Mucosa of descending colon (tissue), 3 donors: ENCODE results near the gene OPCML. TPM values are rescaled to one million over a fixed set of nuclear protein-coding genes. Genes with fewer than 3 reads are reported as not detected.

ENCODE experiments used
- ATAC-seq: fragments of 200-7000 bp; cut with Tn5 transposase; one replicate; pipeline ENCODE4 v1.9.1; 2020; ENCODE audit warnings: mild to moderate bottlenecking, moderate library complexity
- DNase-seq, 3 donors: peaks; one replicate each; pipeline ENCODE4 v3.0.0-alpha.2; 2020
- H3K36me3 ChIP-seq: fragments of 200-600 bp; one replicate; pipeline ENCODE4 v1.8.0; 2021; ENCODE audit warnings: low read depth, mild to moderate bottlenecking
- H3K4me1 ChIP-seq: fragments of 200-600 bp; one replicate; pipeline ENCODE4 v1.8.0; 2021; ENCODE audit warnings: low read depth, mild to moderate bottlenecking
- H3K4me3 ChIP-seq: fragments of 200-600 bp; one replicate; pipeline ENCODE4 v1.8.0; 2021; ENCODE audit warnings: mild to moderate bottlenecking
- H3K9me3 ChIP-seq: fragments of 200-600 bp; one replicate; pipeline ENCODE4 v1.8.0; 2021; ENCODE audit warnings: mild to moderate bottlenecking
- CTCF ChIP-seq: fragments of 200-600 bp; IDR thresholded peaks from one replicate; pipeline ENCODE4 v1.8.0; 2022; ENCODE audit warnings: antibody characterized with exemption, mild to moderate bottlenecking
- intact Hi-C, 2 donors: fragments of 100-400 bp; cut with DNase I in 1 of 2; cut with micrococcal nuclease in 1 of 2; formaldehyde crosslinking; loops; one replicate each; pipeline versions ENCODE4 v1.11.0 to v1.11.1; 2022; cut with DNase I, micrococcal nuclease
- total RNA-seq, 3 donors: library from RNA; stranded (reverse); fragmentation: NEBNext Ultra II Directional in 2 of 3; extraction: Animal tissue kit (Norgen Biotek cat#: 25700) in 2 of 3; gene quantifications; one replicate each; pipeline versions ENCODE4 v1.2.1 to v1.2.4, GENCODE V29; 2021 to 2023
- donor health status: DM: no; HTN: no; CAD: no; lungs with moderate emphysema.
- donor health status: DM: no; HTN: no; CAD: no.
- donor health status: DM: no; HTN: yes; CAD: no.

Gene OPCML
- total RNA-seq, 3 donors from 2014 or later: 0.10 to 0.47 TPM; not detected in 1

- Histone ChIP-seq H3K4me3 (no peak overlapping the region), H3K36me3 (no peaks in the 10 kb centered on the region), H3K4me1 (no peaks in the 10 kb centered on the region), H3K9me3 (no peaks in the 10 kb centered on the region)
- intact Hi-C loops: no loop called here
- no peak for TF ChIP-seq CTCF
- no peak for ATAC-seq
- no peak for DNase-seq
These were observed 90.2 kb downstream of the OPCML start for GRCh38 chr11:133441964-133442660.

- Histone ChIP-seq H3K4me3 (no peak overlapping the region), H3K9me3 (no peaks in the 10 kb centered on the region), H3K4me1 (no peaks in the 10 kb centered on the region), H3K36me3 (no peaks in the 10 kb centered on the region)
- intact Hi-C loops: no loop called here
- ATAC-seq (no peak), DNase-seq (no peak)
- no peak for TF ChIP-seq CTCF
These were observed 106.3 kb downstream of the OPCML start for GRCh38 chr11:133425992-133426391.

- no peak for TF ChIP-seq CTCF
- intact Hi-C loops: no loop called here
- no peaks in the 10 kb centered on the region for H3K4me1 ChIP-seq
- DNase-seq (no peak), ATAC-seq (no peak)
- H3K4me3 ChIP-seq: no peak overlapping the region
- no peaks in the 10 kb centered on the region for H3K9me3 ChIP-seq
- H3K36me3 ChIP-seq: no peaks in the 10 kb centered on the region
These were observed 107.1 kb downstream of the OPCML start for GRCh38 chr11:133425245-133425644.

GRCh38 chr11:133418218-133418617 is 114.1 kb downstream of the OPCML start:
- TF ChIP-seq CTCF: no peak
- H3K36me3 ChIP-seq: no peaks in the 10 kb centered on the region
- intact Hi-C loops: no loop called here
- no peak for ATAC-seq
- DNase-seq: no peak
- H3K9me3 ChIP-seq: no peaks in the 10 kb centered on the region
- H3K4me1 ChIP-seq: no peaks in the 10 kb centered on the region
- H3K4me3 ChIP-seq: no peak overlapping the region

GRCh38 chr11:133414506-133414905 is 117.8 kb downstream of the OPCML start:
- intact Hi-C loops: no loop called here
- no peaks in the 10 kb centered on the region for H3K36me3 ChIP-seq
- H3K4me3 ChIP-seq: no peak overlapping the region
- ATAC-seq: no peak
- no peak for TF ChIP-seq CTCF
- no peaks in the 10 kb centered on the region for H3K9me3 ChIP-seq
- H3K4me1 ChIP-seq: no peaks in the 10 kb centered on the region
- DNase-seq: no peak

GRCh38 chr11:133413703-133414102 is 118.6 kb downstream of the OPCML start:
- no peak for ATAC-seq
- H3K4me1 ChIP-seq: no peaks in the 10 kb centered on the region
- H3K9me3 ChIP-seq: no peaks in the 10 kb centered on the region
- no peak for DNase-seq
- H3K36me3 ChIP-seq: no peaks in the 10 kb centered on the region
- no peak for TF ChIP-seq CTCF
- H3K4me3 ChIP-seq: no peak overlapping the region
- intact Hi-C loops: no loop called here
